ENCODE data around the gene LCN6. TPM values are rescaled to one million over a fixed set of nuclear protein-coding genes. Genes with fewer than 3 reads are reported as not detected.
A peak's percentile ranks its signal among the peaks of the same experiment; 100 is the strongest.
"Not testable (repeated sequence)": the region's sequence is repeated elsewhere in the genome, so short reads cannot be mapped to it uniquely, and the experiment has no call there.

The LCN6 gene
- total RNA-seq, 2 donors from 2014 or later, result 1.0 to 3.6 TPM

- intact Hi-C loops (cut with DNase I, micrococcal nuclease), result no loop called here
- peak; percentile 2 for ATAC-seq
- DNase-seq, result no peak
Measured at GRCh38 chr9:136720251-136720897, 28.0 kb downstream of the LCN6 start.

- ATAC-seq (peak; percentile 36), DNase-seq (peak in 1 of 2 donors; percentile 38)
- intact Hi-C loops (cut with DNase I, micrococcal nuclease), result no loop called here
Measured at GRCh38 chr9:136719195-136719880, 29.0 kb downstream of the LCN6 start.

- DNase-seq, result no peak
- intact Hi-C loops (cut with DNase I, micrococcal nuclease), result no loop called here
Measured at GRCh38 chr9:136718345-136719194, 29.8 kb downstream of the LCN6 start.

GRCh38 chr9:136717399-136717798 is 30.9 kb downstream of the LCN6 start:
- intact Hi-C loops (cut with DNase I, micrococcal nuclease), result no loop called here
- no peak for ATAC-seq
- DNase-seq, result no peak

More at GRCh38 chr9:136718345-136719194, 29.8 kb downstream of the LCN6 start:
- peak; percentile 3 for ATAC-seq

- intact Hi-C loops (cut with DNase I, micrococcal nuclease), result no loop called here
- ATAC-seq (no peak), DNase-seq (no peak)
Measured at GRCh38 chr9:136714893-136715274, 33.4 kb downstream of the LCN6 start.

GRCh38 chr9:136714096-136714892 is 34.0 kb downstream of the LCN6 start:
- intact Hi-C loops (cut with DNase I, micrococcal nuclease), result no loop called here
- ATAC-seq, result no peak
- no peak for DNase-seq

GRCh38 chr9:136713550-136713949 is 34.8 kb downstream of the LCN6 start:
- ATAC-seq (no peak), DNase-seq (no peak)
- intact Hi-C loops (cut with DNase I, micrococcal nuclease), result no loop called here

- DNase-seq, result no peak
- intact Hi-C loops (cut with DNase I, micrococcal nuclease), result no loop called here
Measured at GRCh38 chr9:136712690-136713544, 35.4 kb downstream of the LCN6 start.

GRCh38 chr9:136711751-136712689 is 36.3 kb downstream of the LCN6 start, which contains the start of gene DIPK1B:
TSS of gene DIPK1B (plus strand) at chr9:136712572. CDS start at chr9:136712666, 94 bp downstream.
- ATAC-seq, result no peak
- intact Hi-C loops (cut with DNase I, micrococcal nuclease), result no loop called here
- DNase-seq, result no peak

More at GRCh38 chr9:136712690-136713544, 35.4 kb downstream of the LCN6 start:
- ATAC-seq, result no peak

- intact Hi-C loops (cut with DNase I, micrococcal nuclease); DNase-seq; ATAC-seq: not testable (repeated sequence)
Measured at GRCh38 chr9:136711219-136711648, 37.1 kb downstream of the LCN6 start.

- ATAC-seq (no peak), DNase-seq (no peak)
- intact Hi-C loops (cut with DNase I, micrococcal nuclease), result no loop called here
Measured at GRCh38 chr9:136710543-136710942, 37.8 kb downstream of the LCN6 start.

- DNase-seq (no peak), ATAC-seq (no peak)
- intact Hi-C loops (cut with DNase I, micrococcal nuclease), result no loop called here
Measured at GRCh38 chr9:136709454-136710109, 38.7 kb downstream of the LCN6 start.

- intact Hi-C loops (cut with DNase I, micrococcal nuclease), result no loop called here
- DNase-seq, result no peak
- ATAC-seq, result no peak
Measured at GRCh38 chr9:136707849-136708517, 40.3 kb downstream of the LCN6 start.

- no peak for ATAC-seq
- intact Hi-C loops (cut with DNase I, micrococcal nuclease), result no loop called here
- no peak for DNase-seq
Measured at GRCh38 chr9:136707011-136707410, 41.3 kb downstream of the LCN6 start.

- no peak for DNase-seq
- no peak for ATAC-seq
- intact Hi-C loops (cut with DNase I, micrococcal nuclease), result no loop called here
Measured at GRCh38 chr9:136705564-136705963, 42.8 kb downstream of the LCN6 start.

- DNase-seq; intact Hi-C loops (cut with DNase I, micrococcal nuclease): not testable (repeated sequence)
- ATAC-seq, result peak; percentile 28
Measured at GRCh38 chr9:136704741-136705140, 43.6 kb downstream of the LCN6 start.

All from left colon (tissue), 2 donors.